Measurements from ENCODE around the gene IL1RAPL2.
"Not testable (repeated sequence)": the region's sequence is repeated elsewhere in the genome, so short reads cannot be mapped to it uniquely, and the experiment has no call there.

Gene IL1RAPL2

GRCh38 chrX:104565791-104566680 lies at the start of gene IL1RAPL2:
IL1RAPL2 (plus strand) TSS chrX:104566199.
- DNase-seq (ENCODE audit: low read depth in 2 of 2), result no peak

- no peak for DNase-seq (ENCODE audit: low read depth in 2 of 2)
These were observed 43.6 kb upstream of the IL1RAPL2 start for GRCh38 chrX:104522386-104522785.

GRCh38 chrX:104523858-104524257 lies 42.1 kb upstream of the IL1RAPL2 start:
- DNase-seq (ENCODE audit: low read depth in 2 of 2), result no peak

GRCh38 chrX:104539081-104539480 lies 26.9 kb upstream of the IL1RAPL2 start:
- no peak for DNase-seq (ENCODE audit: low read depth in 2 of 2)

GRCh38 chrX:104542447-104542846 lies 23.6 kb upstream of the IL1RAPL2 start:
- not testable (repeated sequence) for DNase-seq (ENCODE audit: low read depth in 2 of 2)

- DNase-seq (ENCODE audit: low read depth in 2 of 2), result no peak
These were observed 1.7 kb upstream of the IL1RAPL2 start for GRCh38 chrX:104564335-104564734.

- no peak for DNase-seq (ENCODE audit: low read depth in 2 of 2)
These were observed 887 bp upstream of the IL1RAPL2 start for GRCh38 chrX:104564921-104565703.

- no peak for DNase-seq (ENCODE audit: low read depth in 2 of 2)
These were observed 892 bp downstream of the IL1RAPL2 start for GRCh38 chrX:104566681-104567501.

- DNase-seq (ENCODE audit: low read depth in 2 of 2), result no peak
These were observed 1.5 kb downstream of the IL1RAPL2 start for GRCh38 chrX:104567506-104567905.

- DNase-seq (ENCODE audit: low read depth in 2 of 2), result no peak
These were observed 2.4 kb downstream of the IL1RAPL2 start for GRCh38 chrX:104568304-104568915.

- DNase-seq (ENCODE audit: low read depth in 2 of 2), result no peak
These were observed 52.3 kb downstream of the IL1RAPL2 start for GRCh38 chrX:104618106-104618895.

- DNase-seq (ENCODE audit: low read depth in 2 of 2), result no peak
These were observed 55.8 kb downstream of the IL1RAPL2 start for GRCh38 chrX:104621781-104622180.

GRCh38 chrX:104641176-104641575 lies 75.2 kb downstream of the IL1RAPL2 start:
- no peak for DNase-seq (ENCODE audit: low read depth in 2 of 2)

GRCh38 chrX:104647084-104647483 lies 81.1 kb downstream of the IL1RAPL2 start:
- no peak for DNase-seq (ENCODE audit: low read depth in 2 of 2)

- no peak for DNase-seq (ENCODE audit: low read depth in 2 of 2)
These were observed 93.2 kb downstream of the IL1RAPL2 start for GRCh38 chrX:104659005-104659744.

- DNase-seq (ENCODE audit: low read depth in 2 of 2), result no peak
These were observed 94.1 kb downstream of the IL1RAPL2 start for GRCh38 chrX:104660092-104660491.

- no peak for DNase-seq (ENCODE audit: low read depth in 2 of 2)
These were observed 96.7 kb downstream of the IL1RAPL2 start for GRCh38 chrX:104662694-104663093.

GRCh38 chrX:104665691-104666090 lies 99.7 kb downstream of the IL1RAPL2 start:
- DNase-seq (ENCODE audit: low read depth in 2 of 2), result no peak

- no peak for DNase-seq (ENCODE audit: low read depth in 2 of 2)
These were observed 102.6 kb downstream of the IL1RAPL2 start for GRCh38 chrX:104668550-104668949.

- DNase-seq (ENCODE audit: low read depth in 2 of 2), result no peak
These were observed 103.1 kb downstream of the IL1RAPL2 start for GRCh38 chrX:104669063-104669462.
